ENCODE measurements around the gene SLC16A14.

DNA sequence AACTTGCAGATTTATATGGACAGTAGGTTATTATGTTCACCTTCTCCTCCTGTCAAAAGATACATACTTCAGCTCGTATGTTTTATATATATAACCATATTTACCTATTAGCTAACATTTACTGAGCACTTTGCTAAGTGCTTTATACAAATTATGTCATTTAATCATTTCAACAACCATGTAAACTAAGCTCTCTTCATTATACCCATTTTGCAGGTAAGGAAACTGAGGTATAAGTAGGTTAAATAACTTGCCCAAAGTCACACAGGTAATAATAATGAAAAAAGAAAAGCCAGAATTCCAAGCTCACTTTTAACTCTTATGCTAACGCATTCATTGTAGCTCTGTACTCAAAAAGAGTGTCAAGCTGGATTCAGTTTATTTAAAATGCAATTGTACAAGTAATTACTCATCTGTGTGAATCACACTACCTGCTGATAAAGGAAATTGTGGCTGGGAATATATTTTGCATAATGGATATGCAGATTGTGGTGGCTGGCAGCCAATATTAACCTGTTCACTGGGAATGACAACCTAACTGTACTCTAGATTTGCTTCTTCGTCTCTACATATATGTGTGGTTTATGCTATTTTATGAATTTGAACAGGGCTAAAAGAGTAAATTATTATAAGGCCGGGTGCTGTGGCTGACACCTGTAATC is 20.6 kb downstream of the SLC16A14 start:
- TF ChIP-seq EZH2phosphoT487 (conservative IDR thresholded peaks at IDR 0.05; ENCODE audit: low read length): no peak
- TF ChIP-seq, protein P1, sequence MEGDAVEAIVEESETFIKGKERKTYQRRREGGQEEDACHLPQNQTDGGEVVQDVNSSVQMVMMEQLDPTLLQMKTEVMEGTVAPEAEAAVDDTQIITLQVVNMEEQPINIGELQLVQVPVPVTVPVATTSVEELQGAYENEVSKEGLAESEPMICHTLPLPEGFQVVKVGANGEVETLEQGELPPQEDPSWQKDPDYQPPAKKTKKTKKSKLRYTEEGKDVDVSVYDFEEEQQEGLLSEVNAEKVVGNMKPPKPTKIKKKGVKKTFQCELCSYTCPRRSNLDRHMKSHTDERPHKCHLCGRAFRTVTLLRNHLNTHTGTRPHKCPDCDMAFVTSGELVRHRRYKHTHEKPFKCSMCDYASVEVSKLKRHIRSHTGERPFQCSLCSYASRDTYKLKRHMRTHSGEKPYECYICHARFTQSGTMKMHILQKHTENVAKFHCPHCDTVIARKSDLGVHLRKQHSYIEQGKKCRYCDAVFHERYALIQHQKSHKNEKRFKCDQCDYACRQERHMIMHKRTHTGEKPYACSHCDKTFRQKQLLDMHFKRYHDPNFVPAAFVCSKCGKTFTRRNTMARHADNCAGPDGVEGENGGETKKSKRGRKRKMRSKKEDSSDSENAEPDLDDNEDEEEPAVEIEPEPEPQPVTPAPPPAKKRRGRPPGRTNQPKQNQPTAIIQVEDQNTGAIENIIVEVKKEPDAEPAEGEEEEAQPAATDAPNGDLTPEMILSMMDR (IDR thresholded peaks at IDR 0.05; ENCODE audit: insufficient read depth, low read length, poor library complexity, severe bottlenecking): no peak
